ENCODE measurements around the gene PPP1R12B. TPM values are rescaled to one million over a fixed set of nuclear protein-coding genes. Genes with fewer than 3 reads are reported as not detected.
A peak's percentile ranks its signal among the peaks of the same experiment; 100 is the strongest.
"Not testable (repeated sequence)": the region's sequence is repeated elsewhere in the genome, so short reads cannot be mapped to it uniquely, and the experiment has no call there.

PPP1R12B gene
- total RNA-seq, 4 donors from 2014 or later, result 20.6 to 120 (median 36.9) TPM

DNA sequence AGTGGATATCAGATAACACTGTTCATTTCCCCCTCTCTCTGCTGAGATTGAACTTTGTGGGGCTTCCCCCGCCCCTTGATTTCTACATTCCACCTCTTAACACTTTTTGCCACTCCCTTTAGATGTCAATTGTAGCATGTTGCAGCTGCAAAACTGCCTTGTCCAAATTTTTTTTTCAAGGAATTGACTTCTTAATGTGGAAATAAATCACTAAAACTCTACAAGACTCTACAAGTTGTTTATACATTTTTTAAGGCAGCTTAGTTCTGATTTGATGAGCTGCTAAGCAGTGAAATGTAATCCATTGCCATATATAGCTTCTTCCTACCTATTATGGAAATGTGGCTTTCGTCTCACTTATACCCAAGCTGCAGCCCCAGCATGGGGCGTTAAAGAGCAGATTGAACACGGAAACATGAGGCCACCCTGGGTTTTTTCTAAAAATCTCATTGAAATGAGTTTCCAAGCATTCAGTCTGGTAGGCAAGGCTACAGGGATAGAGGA, 229.6 kb downstream of the PPP1R12B start:
- intact Hi-C loops (cut with DNase I), result no loop called here
- 12 to 30% methylated on average over 4 of the region's 4 CpGs for WGBS, 2 donors
- H3K9me3 ChIP-seq, result no peaks in the 10 kb centered on the region
- peaks cover 24 to 75% (median 38%) of the 10 kb centered on the region in 3 donors for H3K4me1 ChIP-seq
- TF ChIP-seq, protein P1, sequence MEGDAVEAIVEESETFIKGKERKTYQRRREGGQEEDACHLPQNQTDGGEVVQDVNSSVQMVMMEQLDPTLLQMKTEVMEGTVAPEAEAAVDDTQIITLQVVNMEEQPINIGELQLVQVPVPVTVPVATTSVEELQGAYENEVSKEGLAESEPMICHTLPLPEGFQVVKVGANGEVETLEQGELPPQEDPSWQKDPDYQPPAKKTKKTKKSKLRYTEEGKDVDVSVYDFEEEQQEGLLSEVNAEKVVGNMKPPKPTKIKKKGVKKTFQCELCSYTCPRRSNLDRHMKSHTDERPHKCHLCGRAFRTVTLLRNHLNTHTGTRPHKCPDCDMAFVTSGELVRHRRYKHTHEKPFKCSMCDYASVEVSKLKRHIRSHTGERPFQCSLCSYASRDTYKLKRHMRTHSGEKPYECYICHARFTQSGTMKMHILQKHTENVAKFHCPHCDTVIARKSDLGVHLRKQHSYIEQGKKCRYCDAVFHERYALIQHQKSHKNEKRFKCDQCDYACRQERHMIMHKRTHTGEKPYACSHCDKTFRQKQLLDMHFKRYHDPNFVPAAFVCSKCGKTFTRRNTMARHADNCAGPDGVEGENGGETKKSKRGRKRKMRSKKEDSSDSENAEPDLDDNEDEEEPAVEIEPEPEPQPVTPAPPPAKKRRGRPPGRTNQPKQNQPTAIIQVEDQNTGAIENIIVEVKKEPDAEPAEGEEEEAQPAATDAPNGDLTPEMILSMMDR (IDR thresholded peaks at IDR 0.05), result no peak
- no peak for TF ChIP-seq POLR2A (IDR thresholded peaks at IDR 0.05)
- H3K4me3 ChIP-seq, result no peak overlapping the region
- H3K36me3 ChIP-seq, result peaks cover 0 to 47% (median 0%) of the 10 kb centered on the region in 3 donors
- no peak for DNase-seq
- peak overlapping the region; percentile 64 to 83 (median 80) for H3K27ac ChIP-seq
- H3K27me3 ChIP-seq, result no peaks in the 10 kb centered on the region

DNA sequence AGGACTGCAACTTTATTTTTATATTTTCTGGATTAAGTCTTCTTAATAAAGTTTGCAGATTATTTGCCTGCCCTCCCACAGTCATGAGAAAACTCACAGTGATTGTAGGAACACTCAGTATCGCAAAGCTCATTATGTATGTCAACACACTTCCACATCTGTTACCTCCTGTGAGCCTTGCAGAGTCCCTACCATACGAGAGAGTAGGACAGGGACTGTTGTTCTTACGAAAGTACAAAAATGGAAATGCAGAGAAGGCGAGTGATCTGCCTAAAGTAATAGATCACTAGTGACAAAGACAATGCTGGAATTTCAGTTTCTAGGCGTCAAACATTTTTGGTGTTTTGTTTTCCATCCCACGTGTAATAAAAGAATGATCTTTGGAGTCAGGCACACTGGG, 230.1 kb downstream of the PPP1R12B start:
- H3K4me3 ChIP-seq, result no peak overlapping the region
- DNase-seq, result no peak
- intact Hi-C loops (cut with DNase I), result no loop called here
- peaks cover 2 to 52% (median 4%) of the 10 kb centered on the region in 3 donors for H3K36me3 ChIP-seq
- no peaks in the 10 kb centered on the region for H3K9me3 ChIP-seq
- WGBS, 2 donors, result 24 to 49% methylated on average over 6 of the region's 6 CpGs
- no peak for TF ChIP-seq POLR2A (IDR thresholded peaks at IDR 0.05)
- TF ChIP-seq, protein P1 (IDR thresholded peaks at IDR 0.05), result no peak
- H3K27ac ChIP-seq, result peak overlapping the region; percentile 64 to 83 (median 80)
- H3K27me3 ChIP-seq, result no peaks in the 10 kb centered on the region
- H3K4me1 ChIP-seq, result peaks cover 24 to 70% (median 38%) of the 10 kb centered on the region in 3 donors

DNA sequence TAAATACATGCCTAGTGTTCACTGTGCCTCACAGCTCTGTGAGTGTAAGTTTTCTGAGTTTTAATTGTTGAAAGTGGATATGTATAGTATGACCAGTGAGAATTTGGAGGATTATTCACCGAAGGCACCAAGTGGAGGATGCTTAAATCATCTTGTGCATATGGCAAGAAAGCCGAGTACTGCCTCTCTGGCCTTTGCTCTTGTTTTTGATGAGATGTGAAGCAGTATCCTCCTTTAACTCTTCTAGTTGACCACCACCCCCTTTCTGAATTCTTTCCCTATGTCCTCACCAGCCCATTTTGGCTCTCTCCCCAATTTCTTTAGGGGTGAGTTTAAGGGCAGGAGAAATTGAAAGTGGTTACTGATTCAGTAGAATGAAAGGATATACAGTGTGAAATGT, 231.3 kb downstream of the PPP1R12B start:
- TF ChIP-seq, protein P1 (IDR thresholded peaks at IDR 0.05), result no peak
- no peak for TF ChIP-seq POLR2A (IDR thresholded peaks at IDR 0.05)
- no peaks in the 10 kb centered on the region for H3K9me3 ChIP-seq
- 50 to 80% methylated on average over 2 of the region's 2 CpGs for WGBS, 2 donors
- DNase-seq, result no peak
- no peaks in the 10 kb centered on the region for H3K27me3 ChIP-seq
- H3K27ac ChIP-seq, result peak overlapping the region; percentile 64 to 83 (median 76)
- peaks cover 24 to 61% (median 38%) of the 10 kb centered on the region in 3 donors for H3K4me1 ChIP-seq
- H3K4me3 ChIP-seq, result no peak overlapping the region
- H3K36me3 ChIP-seq, result peaks cover 4 to 54% (median 12%) of the 10 kb centered on the region in 3 donors
- intact Hi-C loops (cut with DNase I), result no loop called here

DNA sequence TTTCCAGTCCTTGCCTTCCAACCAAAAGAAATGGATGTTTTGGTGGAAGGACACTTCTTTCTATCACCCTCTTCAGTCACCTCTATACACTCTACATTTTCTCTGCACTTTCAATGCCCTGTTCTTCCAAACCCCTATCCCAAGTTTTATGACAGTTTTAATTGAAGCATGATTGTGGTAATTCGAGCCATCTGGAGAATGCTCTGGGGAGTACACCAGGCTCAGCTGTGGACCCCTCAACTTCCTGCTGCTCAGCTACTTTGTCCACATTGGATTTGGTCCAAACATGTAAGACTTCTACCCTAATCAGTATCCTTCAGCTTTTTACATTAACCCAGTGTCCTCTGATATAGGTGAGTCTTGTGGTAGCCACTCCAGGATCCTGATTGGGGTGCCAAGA, 232.1 kb downstream of the PPP1R12B start:
- Histone ChIP-seq H3K27me3 (no peaks in the 10 kb centered on the region), H3K36me3 (peaks cover 4 to 49% (median 12%) of the 10 kb centered on the region in 3 donors), H3K9me3 (no peaks in the 10 kb centered on the region), H3K27ac (peak overlapping the region in 3 of 4 donors; percentile 69 to 83 (median 82)), H3K4me1 (peaks cover 24 to 61% (median 38%) of the 10 kb centered on the region in 3 donors), H3K4me3 (no peak overlapping the region)
- no peak for TF ChIP-seq POLR2A (IDR thresholded peaks at IDR 0.05)
- TF ChIP-seq, protein P1 (IDR thresholded peaks at IDR 0.05), result no peak
- 50 to 67% methylated on average over 1 of the region's 1 CpG for WGBS, 2 donors
- intact Hi-C loops (cut with DNase I), result no loop called here
- DNase-seq, result no peak

DNA sequence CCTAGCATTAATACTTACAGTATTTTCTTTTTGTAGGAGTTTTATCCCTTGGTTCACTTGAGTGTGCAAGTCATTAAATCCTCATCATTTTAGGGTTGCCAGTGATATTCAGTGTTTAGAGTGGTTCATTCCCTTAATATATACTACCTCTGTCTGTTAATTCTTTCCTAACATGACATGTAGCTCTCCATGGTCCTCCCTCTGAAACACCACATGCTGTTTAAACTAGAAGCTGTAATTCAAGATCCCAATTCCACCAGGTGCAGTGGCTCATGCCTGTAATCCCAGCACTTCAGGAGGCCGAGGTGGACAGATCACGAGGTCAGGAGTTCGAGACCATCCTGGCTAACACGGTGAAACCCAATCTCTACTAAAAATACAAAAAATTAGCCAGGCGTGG, 233.9 kb downstream of the PPP1R12B start:
- Histone ChIP-seq H3K4me1 (peaks cover 15 to 61% (median 40%) of the 10 kb centered on the region in 3 donors), H3K36me3 (peaks cover 4 to 47% (median 12%) of the 10 kb centered on the region in 3 donors)
- WGBS, 2 donors, result 87% methylated on average over 5 of the region's 5 CpGs; no CpG with 5 or more reads in 1 of the 2 donors
- H3K9me3 ChIP-seq; H3K27me3 ChIP-seq; H3K4me3 ChIP-seq; H3K27ac ChIP-seq; intact Hi-C loops (cut with DNase I); DNase-seq: not testable (repeated sequence)
